GM23338 (cell line): ENCODE measurements around the gene ADAMTS13. TPM values are rescaled to one million over a fixed set of nuclear protein-coding genes. Genes with fewer than 3 reads are reported as not detected.

Experiments
- ATAC-seq: fragments of 200-7000 bp; cut with Tn5 transposase; 3 replicates; pipeline ENCODE4 v1.9.1; 2020
- DNase-seq: peaks from one replicate; pipeline ENCODE4 v3.0.0-alpha.2; 2015; ENCODE audit warnings: low spot score
- H2AFZ ChIP-seq: fragments of 200-600 bp; sonication (generic); 2 replicates; pipeline ENCODE4 v1.8.0; 2016; ENCODE audit warnings: antibody characterized with exemption, mild to moderate bottlenecking, moderate library complexity
- H3F3A ChIP-seq: fragments of 200-600 bp; sonication (generic); replicated peaks from 2 replicates; pipeline ENCODE4 v1.8.0; 2017; ENCODE audit warnings: antibody characterized with exemption, mixed run types, low read depth
- H3K27ac ChIP-seq: fragments of 200-600 bp; sonication (generic); 2 replicates; pipeline ENCODE4 v1.6.1; 2016; ENCODE audit warnings: low read depth
- H3K27me3 ChIP-seq: fragments of 200-600 bp; sonication (generic); 2 replicates; pipeline ENCODE4 v1.8.0; 2016; ENCODE audit warnings: mild to moderate bottlenecking, mixed run types, moderate library complexity; ENCODE audit not compliant: insufficient read depth
- H3K36me3 ChIP-seq: fragments of 200-600 bp; sonication (generic); 2 replicates; pipeline ENCODE4 v1.8.0; 2016; ENCODE audit warnings: mild to moderate bottlenecking; ENCODE audit not compliant: insufficient read depth
- H3K4me1 ChIP-seq: fragments of 200-600 bp; sonication (generic); 2 replicates; pipeline ENCODE4 v1.8.0; 2016; ENCODE audit warnings: mild to moderate bottlenecking, moderate library complexity; ENCODE audit not compliant: insufficient read depth
- H3K4me2 ChIP-seq: fragments of 200-600 bp; sonication (generic); 2 replicates; pipeline ENCODE4 v1.7.1; 2017; ENCODE audit warnings: mixed run types
- H3K4me3 ChIP-seq: fragments of 200-600 bp; sonication (generic); 2 replicates; pipeline ENCODE4 v1.6.1; 2016; ENCODE audit warnings: mixed run types
- H3K79me2 ChIP-seq: fragments of 200-600 bp; sonication (generic); replicated peaks from 2 replicates; pipeline ENCODE4 v1.8.0; 2017; ENCODE audit warnings: mild to moderate bottlenecking; ENCODE audit not compliant: insufficient read depth
- H3K9me2 ChIP-seq: fragments of 200-600 bp; sonication (generic); 2 replicates; pipeline ENCODE4 v1.8.0; 2017; ENCODE audit not compliant: insufficient read depth
- H4K20me1 ChIP-seq: fragments of 200-600 bp; sonication (generic); replicated peaks from 2 replicates; pipeline ENCODE4 v1.8.0; 2017; ENCODE audit warnings: mild to moderate bottlenecking; ENCODE audit not compliant: insufficient read depth
- H3K27ac Mint-ChIP-seq: 2 replicates; pipeline ENCODE4 v1.8.0; 2020; ENCODE audit warnings: inconsistent platforms, mild to moderate bottlenecking, moderate library complexity, mixed read lengths
- H3K27me3 Mint-ChIP-seq: 3 replicates; pipeline ENCODE4 v1.8.0; 2022; ENCODE audit warnings: low read depth, mild to moderate bottlenecking, moderate library complexity, mixed read lengths, inconsistent platforms; ENCODE audit not compliant: insufficient read depth, poor library complexity
- H3K36me3 Mint-ChIP-seq: 3 replicates; pipeline ENCODE4 v1.8.0; 2021; ENCODE audit warnings: low read depth, mild to moderate bottlenecking, inconsistent platforms, moderate library complexity, mixed read lengths
- H3K4me1 Mint-ChIP-seq: 3 replicates; pipeline ENCODE4 v1.8.0; 2020; ENCODE audit warnings: mild to moderate bottlenecking, inconsistent platforms, mixed read lengths
- H3K4me3 Mint-ChIP-seq: 3 replicates; pipeline ENCODE4 v1.8.0; 2021; ENCODE audit warnings: moderate library complexity, mild to moderate bottlenecking, inconsistent platforms, mixed read lengths
- H3K9me3 Mint-ChIP-seq: 3 replicates; pipeline ENCODE4 v1.8.0; 2020; ENCODE audit warnings: moderate library complexity, mild to moderate bottlenecking, inconsistent platforms, mixed read lengths
- CREB1 ChIP-seq: fragments of 250-450 bp; sonication (Bioruptor Pico); IDR thresholded peaks from 2 replicates; pipeline ENCODE4 v1.5.0; 2020; ENCODE audit warnings: low read depth, mild to moderate bottlenecking, moderate library complexity
- CTCF ChIP-seq, 2 experiments: fragments of 200-600 bp in 1 of 2; sonication (generic) in 1 of 2; conservative IDR thresholded peaks; 2 replicates each; pipeline versions ENCODE4 v1.5.1 to v1.6.1; 2016 to 2017; ENCODE audit warnings: antibody characterized with exemption in 2 of 2, low read depth in 2 of 2, mild to moderate bottlenecking in 2 of 2, moderate library complexity in 1 of 2
- ETS1 ChIP-seq: IDR thresholded peaks from 2 replicates; pipeline ENCODE4 v1.6.1; 2016; ENCODE audit warnings: antibody characterized with exemption
- EZH2 ChIP-seq: fragments of 200-600 bp; sonication (generic); IDR thresholded peaks from one replicate; pipeline ENCODE4 v1.8.0; 2017; ENCODE audit warnings: antibody characterized with exemption, mild to moderate bottlenecking, low read depth; ENCODE audit not compliant: unreplicated experiment
- EZH2phosphoT487 ChIP-seq: fragments of 200-600 bp; sonication (generic); IDR thresholded peaks from one replicate; pipeline ENCODE4 v1.8.1; 2018; ENCODE audit warnings: antibody characterized with exemption; ENCODE audit not compliant: unreplicated experiment
- JUNB ChIP-seq: IDR thresholded peaks from one replicate; pipeline ENCODE4 v1.6.1; 2016; ENCODE audit warnings: antibody characterized with exemption; ENCODE audit not compliant: unreplicated experiment
- NANOG ChIP-seq: IDR thresholded peaks from 2 replicates; pipeline ENCODE4 v1.6.1; 2016; ENCODE audit warnings: antibody characterized with exemption, borderline replicate concordance
- POLR2AphosphoS5 ChIP-seq: IDR thresholded peaks from 2 replicates; pipeline ENCODE4 v1.6.1; 2016; ENCODE audit warnings: antibody characterized with exemption, low read depth
- REST ChIP-seq: IDR thresholded peaks from one replicate; pipeline ENCODE4 v1.6.1; 2018; ENCODE audit warnings: antibody characterized with exemption; ENCODE audit not compliant: unreplicated experiment
- STAT1 ChIP-seq: IDR thresholded peaks from one replicate; pipeline ENCODE4 v1.6.1; 2016; ENCODE audit warnings: antibody characterized with exemption; ENCODE audit not compliant: unreplicated experiment
- ZNF114 ChIP-seq: fragments of 250-450 bp; sonication (Bioruptor Pico); IDR thresholded peaks from 2 replicates; pipeline ENCODE4 v1.5.0; 2020; ENCODE audit warnings: mild to moderate bottlenecking, moderate library complexity
- ZNF331 ChIP-seq: fragments of 250-450 bp; sonication (Bioruptor Pico); IDR thresholded peaks from 2 replicates; pipeline ENCODE4 v1.5.0; 2020; ENCODE audit warnings: low read depth, mild to moderate bottlenecking, moderate library complexity
- polyA plus RNA-seq: library from polyadenylated mRNA; unstranded; fragments of >200 nt; fragmentation: Nextera tagmentation; extraction: Ambion mirVana; gene quantifications from 2 replicates; pipeline ENCODE4 v1.2.1, GENCODE V29; 2016
- total RNA-seq: library from RNA; depleted of rRNA; stranded (reverse); fragments of >200 nt; shearing (Covaris generic); gene quantifications from 2 replicates; pipeline ENCODE4 v1.2.3, GENCODE V29; 2014
- TF ChIP-seq, protein P1 (sequence below): fragments of 250-450 bp; sonication (Bioruptor Pico); IDR thresholded peaks from 2 replicates; pipeline ENCODE4 v1.5.0; 2020; ENCODE audit warnings: mild to moderate bottlenecking, moderate library complexity

Gene ADAMTS13
- total and polyA plus RNA-seq, 2 experiments from 2014 or later = 6.0 TPM

GRCh38 chr9:133472753-133473378 lies 50.7 kb downstream of the ADAMTS13 start:
- ATAC-seq (no peak), DNase-seq (no peak)
- Histone ChIP-seq H3K4me2 (no peak overlapping the region), H3K4me1 (peaks cover 4% of the 10 kb centered on the region), H3K27me3 (no peaks in the 10 kb centered on the region), H4K20me1 (peaks cover 8% of the 10 kb centered on the region; the same call in 1 of the 2 replicates), H3K9me2 (no peaks in the 10 kb centered on the region), H3F3A (peaks cover 2% of the 10 kb centered on the region; the same call in 1 of the 2 replicates), H2AFZ (no peak overlapping the region), H3K4me3 (no peak overlapping the region), H3K36me3 (peaks cover 3% of the 10 kb centered on the region; the same call in 1 of the 2 replicates), H3K79me2 (peaks cover 8% of the 10 kb centered on the region), H3K27ac (no peak overlapping the region)
- H3K27ac Mint-ChIP-seq = no peak overlapping the region
- peaks cover 9% of the 10 kb centered on the region; the same call in 2 of the 3 replicates for H3K36me3 Mint-ChIP-seq
- no peak overlapping the region for H3K4me3 Mint-ChIP-seq
- 0 out of 3 replicates have a peak, but pooled peaks cover 2% of the 10 kb centered on the region for H3K4me1 Mint-ChIP-seq
- H3K27me3 Mint-ChIP-seq = peaks cover 8% of the 10 kb centered on the region
- TF ChIP-seq CTCF (conservative IDR thresholded peaks at IDR 0.05; ENCODE audit: low read depth in 2 of 2) (no peak), REST (no peak), ETS1 (no peak), POLR2AphosphoS5 (no peak), STAT1 (no peak), NANOG (no peak), EZH2phosphoT487 (no peak), ZNF114 (no peak), CREB1 (CRISPR knock-in tag) (no peak), EZH2 (no peak), ZNF331 (CRISPR knock-in tag) (no peak), JUNB (no peak)
- TF ChIP-seq, protein P1, sequence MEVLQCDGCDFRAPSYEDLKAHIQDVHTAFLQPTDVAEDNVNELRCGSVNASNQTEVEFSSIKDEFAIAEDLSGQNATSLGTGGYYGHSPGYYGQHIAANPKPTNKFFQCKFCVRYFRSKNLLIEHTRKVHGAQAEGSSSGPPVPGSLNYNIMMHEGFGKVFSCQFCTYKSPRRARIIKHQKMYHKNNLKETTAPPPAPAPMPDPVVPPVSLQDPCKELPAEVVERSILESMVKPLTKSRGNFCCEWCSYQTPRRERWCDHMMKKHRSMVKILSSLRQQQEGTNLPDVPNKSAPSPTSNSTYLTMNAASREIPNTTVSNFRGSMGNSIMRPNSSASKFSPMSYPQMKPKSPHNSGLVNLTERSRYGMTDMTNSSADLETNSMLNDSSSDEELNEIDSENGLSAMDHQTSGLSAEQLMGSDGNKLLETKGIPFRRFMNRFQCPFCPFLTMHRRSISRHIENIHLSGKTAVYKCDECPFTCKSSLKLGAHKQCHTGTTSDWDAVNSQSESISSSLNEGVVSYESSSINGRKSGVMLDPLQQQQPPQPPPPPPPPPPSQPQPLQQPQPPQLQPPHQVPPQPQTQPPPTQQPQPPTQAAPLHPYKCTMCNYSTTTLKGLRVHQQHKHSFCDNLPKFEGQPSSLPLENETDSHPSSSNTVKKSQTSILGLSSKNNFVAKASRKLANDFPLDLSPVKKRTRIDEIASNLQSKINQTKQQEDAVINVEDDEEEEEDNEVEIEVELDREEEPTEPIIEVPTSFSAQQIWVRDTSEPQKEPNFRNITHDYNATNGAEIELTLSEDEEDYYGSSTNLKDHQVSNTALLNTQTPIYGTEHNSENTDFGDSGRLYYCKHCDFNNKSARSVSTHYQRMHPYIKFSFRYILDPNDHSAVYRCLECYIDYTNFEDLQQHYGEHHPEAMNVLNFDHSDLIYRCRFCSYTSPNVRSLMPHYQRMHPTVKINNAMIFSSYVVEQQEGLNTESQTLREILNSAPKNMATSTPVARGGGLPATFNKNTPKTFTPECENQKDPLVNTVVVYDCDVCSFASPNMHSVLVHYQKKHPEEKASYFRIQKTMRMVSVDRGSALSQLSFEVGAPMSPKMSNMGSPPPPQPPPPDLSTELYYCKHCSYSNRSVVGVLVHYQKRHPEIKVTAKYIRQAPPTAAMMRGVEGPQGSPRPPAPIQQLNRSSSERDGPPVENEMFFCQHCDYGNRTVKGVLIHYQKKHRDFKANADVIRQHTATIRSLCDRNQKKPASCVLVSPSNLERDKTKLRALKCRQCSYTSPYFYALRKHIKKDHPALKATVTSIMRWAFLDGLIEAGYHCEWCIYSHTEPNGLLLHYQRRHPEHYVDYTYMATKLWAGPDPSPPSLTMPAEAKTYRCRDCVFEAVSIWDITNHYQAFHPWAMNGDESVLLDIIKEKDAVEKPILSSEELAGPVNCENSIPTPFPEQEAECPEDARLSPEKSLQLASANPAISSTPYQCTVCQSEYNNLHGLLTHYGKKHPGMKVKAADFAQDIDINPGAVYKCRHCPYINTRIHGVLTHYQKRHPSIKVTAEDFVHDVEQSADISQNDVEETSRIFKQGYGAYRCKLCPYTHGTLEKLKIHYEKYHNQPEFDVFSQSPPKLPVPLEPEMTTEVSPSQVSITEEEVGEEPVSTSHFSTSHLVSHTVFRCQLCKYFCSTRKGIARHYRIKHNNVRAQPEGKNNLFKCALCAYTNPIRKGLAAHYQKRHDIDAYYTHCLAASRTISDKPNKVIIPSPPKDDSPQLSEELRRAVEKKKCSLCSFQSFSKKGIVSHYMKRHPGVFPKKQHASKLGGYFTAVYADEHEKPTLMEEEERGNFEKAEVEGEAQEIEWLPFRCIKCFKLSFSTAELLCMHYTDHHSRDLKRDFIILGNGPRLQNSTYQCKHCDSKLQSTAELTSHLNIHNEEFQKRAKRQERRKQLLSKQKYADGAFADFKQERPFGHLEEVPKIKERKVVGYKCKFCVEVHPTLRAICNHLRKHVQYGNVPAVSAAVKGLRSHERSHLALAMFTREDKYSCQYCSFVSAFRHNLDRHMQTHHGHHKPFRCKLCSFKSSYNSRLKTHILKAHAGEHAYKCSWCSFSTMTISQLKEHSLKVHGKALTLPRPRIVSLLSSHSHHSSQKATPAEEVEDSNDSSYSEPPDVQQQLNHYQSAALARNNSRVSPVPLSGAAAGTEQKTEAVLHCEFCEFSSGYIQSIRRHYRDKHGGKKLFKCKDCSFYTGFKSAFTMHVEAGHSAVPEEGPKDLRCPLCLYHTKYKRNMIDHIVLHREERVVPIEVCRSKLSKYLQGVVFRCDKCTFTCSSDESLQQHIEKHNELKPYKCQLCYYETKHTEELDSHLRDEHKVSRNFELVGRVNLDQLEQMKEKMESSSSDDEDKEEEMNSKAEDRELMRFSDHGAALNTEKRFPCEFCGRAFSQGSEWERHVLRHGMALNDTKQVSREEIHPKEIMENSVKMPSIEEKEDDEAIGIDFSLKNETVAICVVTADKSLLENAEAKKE (CRISPR knock-in tag) = no peak
- H3K9me3 Mint-ChIP-seq = no peaks in the 10 kb centered on the region
